ENCODE data around the gene HACD2.

- TF ChIP-seq POLR2A (IDR thresholded peaks at IDR 0.05) (no peak), CTCF (IDR thresholded peaks at IDR 0.05) (no peak), EP300 (IDR thresholded peaks at IDR 0.05) (no peak)
Observed at GRCh38 chr3:123446210-123446609, 138.6 kb downstream of the HACD2 start.

Data from tibial nerve (tissue), 4 donors.